Stimulated activated CD4-positive, alpha-beta T cell treated with anti-CD3 and anti-CD28 coated beads, Interleukin-1b, Interleukin-23, amount 100 ng/mL, for 48 hours (primary cell): Measurements from ENCODE around the gene BST1.

Experiments
- DNase-seq: peaks from one replicate; pipeline ENCODE4 v3.0.0-alpha.2; 2020

Gene BST1, protein sequence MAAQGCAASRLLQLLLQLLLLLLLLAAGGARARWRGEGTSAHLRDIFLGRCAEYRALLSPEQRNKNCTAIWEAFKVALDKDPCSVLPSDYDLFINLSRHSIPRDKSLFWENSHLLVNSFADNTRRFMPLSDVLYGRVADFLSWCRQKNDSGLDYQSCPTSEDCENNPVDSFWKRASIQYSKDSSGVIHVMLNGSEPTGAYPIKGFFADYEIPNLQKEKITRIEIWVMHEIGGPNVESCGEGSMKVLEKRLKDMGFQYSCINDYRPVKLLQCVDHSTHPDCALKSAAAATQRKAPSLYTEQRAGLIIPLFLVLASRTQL

DNA sequence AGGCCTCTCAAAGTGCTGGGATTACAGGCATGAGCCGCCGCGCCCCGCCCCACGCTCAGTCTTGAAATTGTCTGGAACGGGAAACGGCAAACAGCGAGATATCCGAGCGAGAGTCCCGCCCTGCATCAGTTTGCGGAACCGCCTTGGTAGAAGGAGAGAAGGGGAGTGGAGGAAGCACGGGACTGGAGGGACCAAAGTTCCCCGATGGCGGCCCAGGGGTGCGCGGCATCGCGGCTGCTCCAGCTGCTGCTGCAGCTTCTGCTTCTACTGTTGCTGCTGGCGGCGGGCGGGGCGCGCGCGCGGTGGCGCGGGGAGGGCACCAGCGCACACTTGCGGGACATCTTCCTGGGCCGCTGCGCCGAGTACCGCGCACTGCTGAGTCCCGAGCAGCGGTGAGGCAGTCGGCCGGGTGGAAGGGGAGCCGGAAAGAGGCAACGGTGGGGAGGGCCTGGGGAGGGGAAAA is at the start of gene BST1:
Gene BST1 (plus strand): TSS at position 125 of the 463 bp plus-strand sequence. CDS start 80 bp downstream, at position 205.
- peak; percentile 42 for DNase-seq

DNA sequence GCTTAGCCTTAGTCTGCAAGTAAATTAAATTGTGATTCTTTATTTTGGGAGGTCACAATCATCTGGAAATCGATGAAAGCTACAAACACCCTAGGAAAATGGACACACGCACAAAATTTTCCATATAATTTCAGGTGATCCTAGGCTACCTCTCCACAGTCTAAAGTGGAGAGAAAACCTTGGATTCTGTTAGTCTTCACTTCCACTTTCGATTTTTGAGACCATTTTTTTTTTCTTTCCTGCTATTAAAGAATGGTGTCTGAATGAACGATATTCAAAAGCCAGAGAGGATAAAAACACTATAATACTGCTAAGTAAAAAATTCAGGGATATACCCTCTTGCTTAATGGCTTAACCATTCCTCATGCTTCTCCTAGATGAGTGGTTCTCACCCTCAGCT is 49.4 kb upstream of the BST1 start:
- no peak for DNase-seq

DNA sequence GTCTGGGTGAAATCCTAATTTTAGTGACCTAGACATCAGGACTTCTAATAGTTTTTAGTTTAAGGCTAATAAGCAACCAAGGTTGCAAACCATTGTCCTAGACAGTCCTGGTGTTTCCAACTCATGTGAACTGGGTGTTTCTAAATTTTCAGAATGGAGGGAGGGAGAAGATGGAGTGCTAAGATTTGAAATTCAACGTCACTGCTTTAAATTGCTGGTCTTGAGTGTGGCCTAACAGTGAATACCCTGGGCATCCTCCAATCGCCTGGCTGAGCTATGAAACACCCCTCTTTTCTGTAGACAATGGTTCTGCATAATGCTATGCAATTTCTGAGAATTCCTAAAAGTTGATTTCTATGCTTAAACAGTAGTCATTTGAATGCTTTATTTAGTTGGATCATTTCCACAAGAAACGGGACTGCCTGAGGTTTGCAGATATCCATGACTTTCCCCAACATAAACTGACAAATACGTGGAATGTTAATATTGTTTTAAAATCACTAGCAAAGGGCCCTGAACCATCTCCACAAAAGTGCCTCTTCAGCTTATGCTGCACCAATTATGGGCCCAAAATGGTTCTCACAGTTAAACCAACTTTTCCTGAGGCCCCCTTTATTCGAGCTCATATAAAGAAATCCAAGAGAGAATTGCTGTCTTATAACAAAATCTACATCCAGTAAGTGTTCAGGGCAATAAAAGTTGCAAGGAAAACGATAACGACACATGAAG is 48.8 kb upstream of the BST1 start:
- no peak for DNase-seq

DNA sequence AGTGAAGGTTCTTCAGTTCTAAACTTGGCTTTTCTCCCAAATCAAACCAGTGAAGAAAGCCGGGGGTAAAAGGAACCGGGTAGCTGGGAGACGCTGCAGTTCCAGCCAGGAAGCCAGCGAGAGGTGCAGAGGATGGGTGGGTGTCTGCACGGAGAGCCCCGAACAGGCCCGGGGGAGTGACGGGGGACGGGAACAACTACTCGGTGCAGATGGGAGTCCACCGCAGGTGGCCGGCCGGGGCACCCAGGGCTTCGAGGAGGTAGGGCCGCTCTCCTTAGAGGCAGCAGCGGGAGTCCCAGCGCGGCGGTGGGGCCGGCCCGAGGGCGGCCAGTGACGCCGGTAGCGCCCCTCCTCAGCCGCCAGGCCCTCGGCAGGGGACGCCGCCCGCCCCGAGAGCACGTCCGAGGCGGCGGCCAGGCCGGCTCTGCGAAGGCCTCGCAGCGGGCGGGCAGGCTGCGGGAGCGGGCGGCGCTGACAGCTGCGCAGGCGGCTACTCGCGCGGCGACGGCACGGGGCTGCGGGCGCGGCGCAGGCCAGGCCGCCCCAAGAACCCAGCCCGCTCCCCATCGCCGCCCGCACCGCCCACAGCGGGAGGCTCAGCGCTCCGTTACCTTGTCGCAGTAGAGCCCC is 48.2 kb upstream of the BST1 start:
- DNase-seq: peak; percentile 34

DNA sequence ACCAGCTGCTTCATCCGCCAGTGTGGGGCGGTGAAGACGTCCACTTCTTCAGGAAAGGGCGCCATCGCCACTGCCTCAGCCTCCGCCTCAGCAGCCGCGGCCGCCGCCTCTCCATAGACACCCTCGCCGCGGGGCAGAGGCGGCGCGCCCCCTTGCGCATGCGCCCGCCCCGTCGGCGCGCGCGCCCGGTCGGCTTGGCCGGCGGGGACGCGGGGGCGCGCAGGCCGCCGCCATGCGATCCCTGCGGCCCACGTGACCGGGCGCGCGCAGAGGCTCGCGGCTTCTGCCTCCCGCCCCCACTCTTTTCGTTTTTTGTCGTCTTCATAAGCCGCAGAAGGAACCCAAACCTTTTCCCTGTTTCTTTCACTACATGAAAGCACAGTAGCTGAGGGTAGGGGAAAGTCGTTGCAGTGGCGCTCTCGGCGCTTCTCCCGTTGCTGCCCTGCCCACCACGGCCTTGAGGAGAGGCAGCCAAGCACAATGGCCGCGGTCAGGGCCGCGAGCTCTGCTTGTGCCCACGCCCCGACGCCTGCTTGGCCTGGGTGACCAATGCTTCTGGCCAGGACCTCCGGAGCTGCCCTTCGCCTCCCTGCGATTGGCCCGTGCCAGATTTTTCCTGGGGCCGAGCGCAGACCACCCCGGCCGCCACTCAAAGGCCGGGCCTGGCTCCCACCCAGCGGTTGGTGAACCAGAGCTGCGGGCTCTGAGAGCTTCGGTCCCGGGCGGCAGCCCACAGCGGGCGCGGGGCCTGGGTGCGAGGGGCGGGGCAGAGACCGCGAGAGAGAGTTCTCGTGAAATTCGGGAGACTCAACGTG is 47.4 kb upstream of the BST1 start, which contains the start of gene FBXL5:
Gene FBXL5 (minus strand): TSS at position 135 of the 815 bp plus-strand sequence. CDS start 70 bp downstream, at position 65.
- DNase-seq: peak; percentile 82

DNA sequence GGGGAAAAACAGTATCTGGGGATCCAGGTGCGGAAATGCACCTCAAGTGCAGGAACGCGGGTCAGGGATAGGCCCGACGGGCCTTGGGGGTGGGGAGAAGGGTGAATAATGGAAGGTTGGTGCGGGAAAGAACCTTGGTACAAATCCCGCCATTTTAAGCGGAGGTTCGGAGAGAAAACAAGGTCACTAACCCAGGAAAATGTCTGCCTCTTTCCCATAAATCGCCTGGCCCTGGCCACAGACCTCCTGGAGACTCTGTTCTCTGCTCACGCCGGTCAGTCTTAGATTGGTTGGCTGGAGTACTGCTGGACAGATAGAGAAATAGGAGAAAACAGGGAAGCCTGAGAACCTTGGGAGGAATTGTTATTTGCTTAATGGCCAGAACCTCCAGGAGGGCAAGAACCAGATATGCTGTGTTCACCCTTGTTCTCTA is 46.8 kb upstream of the BST1 start:
- DNase-seq: no peak

DNA sequence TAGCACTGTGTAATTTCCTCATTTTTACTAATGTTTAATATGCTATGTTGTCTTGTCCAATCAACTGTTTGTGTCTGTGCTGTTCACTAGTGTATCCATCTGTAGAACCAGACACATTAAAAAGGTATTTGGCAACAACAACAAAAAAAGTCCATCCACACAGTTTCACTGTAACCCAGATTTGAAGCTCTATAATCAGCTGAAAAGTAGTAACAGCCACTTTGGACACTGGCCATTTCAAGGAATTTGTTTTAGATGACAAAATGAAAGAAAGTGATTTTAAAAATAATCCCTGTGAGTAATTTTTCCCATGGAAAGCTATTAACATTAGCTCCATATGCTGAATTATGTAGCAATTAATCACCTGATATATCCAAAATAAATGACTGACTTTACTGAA is 45.5 kb upstream of the BST1 start:
- no peak for DNase-seq

DNA sequence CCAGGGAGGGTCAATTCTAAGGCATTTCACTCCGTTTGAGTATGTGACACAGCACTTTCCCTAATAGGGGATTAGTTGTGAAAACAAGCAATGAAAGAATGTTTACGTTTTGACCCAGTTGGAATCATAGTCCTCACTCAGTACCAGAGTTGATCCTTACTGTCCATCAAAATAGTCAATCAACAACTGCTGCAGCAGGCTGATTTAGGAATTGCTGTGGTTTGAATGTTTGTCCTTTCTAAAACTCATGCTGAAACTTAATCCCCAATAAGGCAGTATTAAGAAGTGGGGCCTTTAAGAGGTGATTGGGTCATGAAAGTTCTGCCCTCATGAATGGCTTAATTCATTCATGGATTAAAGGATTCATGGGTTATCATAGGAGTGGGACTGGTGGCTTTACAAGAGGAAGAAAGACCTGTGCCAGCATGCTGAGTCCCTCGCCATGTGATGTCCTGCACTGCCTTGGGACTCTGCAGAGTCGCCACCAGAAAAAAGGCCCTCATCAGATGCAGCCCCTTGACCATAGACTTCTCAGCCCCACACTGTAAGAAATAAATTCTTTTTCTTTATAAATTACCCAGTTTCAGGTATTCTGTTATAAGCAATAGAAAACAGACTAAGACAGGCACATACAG is 44.6 kb upstream of the BST1 start:
- no peak for DNase-seq

DNA sequence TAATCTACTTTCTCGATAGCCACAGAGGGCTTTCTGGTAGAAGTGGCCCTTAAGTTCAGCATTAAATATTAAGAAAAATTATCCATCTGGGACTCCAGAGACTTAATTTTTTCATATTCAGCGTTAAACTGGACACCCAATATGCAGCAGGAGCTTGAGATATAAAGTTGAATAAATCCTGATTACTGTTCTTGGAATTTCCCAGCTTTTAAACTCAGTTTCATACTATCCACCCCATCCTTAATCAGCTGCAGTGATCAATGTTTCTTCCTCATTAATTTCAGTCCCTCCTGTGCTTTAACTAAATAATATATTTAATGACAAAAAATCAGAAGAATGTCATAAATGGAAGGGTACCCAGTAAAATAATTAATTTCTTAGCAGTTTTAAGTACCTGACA is 44.1 kb upstream of the BST1 start:
- DNase-seq: no peak

DNA sequence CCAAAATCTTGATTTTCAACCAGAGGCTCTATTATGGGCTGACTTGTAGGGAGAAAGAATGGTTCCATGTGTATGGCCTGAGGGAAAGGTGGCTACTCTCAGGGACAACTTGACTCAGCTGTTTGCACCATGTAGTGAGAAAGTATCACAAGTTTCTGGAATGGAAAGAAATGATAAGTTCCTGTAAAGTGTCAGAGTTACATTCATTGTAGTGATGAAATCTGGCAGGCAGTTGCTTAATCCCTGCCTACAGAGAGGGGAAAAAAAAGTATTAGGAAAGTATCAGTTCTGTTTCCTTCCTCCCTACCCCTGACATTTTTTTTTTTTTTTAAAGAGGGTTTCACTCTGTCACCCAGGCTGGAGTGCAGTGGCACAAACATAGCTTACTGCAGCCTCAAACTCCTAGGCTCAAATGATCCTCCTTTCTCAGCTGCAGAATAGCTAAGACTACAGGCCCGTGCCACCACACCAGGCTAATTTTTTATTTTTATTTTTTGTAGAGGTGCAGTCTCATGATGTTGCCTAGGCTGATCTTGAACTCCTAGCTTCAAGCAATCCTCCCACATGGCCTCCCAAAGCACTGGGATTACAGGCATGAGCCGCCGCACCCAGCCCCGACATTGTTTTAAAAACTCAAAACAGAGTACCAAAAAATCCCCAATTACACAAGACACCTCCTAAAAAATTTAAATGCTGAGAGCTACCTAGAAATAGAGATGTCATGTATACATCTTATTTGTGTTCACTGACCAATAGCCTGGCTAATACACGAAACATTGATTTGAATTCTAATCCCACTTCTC is 42.9 kb upstream of the BST1 start:
- no peak for DNase-seq

DNA sequence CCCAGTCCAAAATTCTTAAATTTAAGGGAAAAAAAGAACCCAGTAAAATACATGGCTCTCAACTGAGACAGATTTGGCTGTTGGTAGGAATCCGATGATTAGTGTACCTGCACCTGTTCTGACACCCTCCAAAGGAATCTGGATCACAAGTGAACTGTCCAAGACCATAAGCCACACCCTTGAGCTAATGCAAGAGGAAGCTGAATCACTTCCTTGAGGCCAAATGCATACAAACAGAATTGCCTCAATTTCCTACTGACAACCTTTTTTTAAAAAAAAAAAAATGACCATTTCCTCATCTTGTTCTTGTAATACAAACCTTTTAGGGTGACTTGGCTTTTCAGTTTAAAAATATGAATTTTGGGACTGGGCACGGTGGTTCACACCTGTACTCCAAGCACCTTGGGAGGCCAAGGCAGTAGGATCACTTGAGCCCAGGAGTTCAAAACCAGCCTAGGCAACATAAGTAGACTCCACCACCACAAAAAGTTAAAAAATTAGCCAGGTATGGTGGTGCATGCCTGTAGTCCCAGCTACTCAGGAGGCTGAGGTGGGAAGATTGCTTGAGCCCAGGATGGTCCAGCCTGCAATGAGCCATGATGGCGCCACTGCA is 37.0 kb upstream of the BST1 start:
- DNase-seq: no peak

DNA sequence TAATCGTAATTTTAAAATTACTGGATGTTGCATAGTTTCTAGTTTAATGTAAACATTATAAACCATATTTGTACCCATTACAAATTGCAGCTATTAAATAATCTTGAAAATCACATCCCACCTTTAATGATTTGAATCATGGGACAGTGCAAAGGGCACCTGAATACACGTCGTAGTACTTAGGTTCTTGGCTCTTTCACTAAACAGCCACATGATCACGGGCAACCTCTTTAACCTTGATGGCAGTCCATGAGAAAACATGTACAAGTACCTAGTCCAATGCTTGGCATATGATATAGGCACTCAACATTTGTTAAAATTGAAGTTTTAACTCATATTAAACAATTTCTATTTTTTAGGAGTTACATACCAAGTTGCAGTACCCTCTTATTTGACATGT is 35.9 kb upstream of the BST1 start:
- DNase-seq: no peak

DNA sequence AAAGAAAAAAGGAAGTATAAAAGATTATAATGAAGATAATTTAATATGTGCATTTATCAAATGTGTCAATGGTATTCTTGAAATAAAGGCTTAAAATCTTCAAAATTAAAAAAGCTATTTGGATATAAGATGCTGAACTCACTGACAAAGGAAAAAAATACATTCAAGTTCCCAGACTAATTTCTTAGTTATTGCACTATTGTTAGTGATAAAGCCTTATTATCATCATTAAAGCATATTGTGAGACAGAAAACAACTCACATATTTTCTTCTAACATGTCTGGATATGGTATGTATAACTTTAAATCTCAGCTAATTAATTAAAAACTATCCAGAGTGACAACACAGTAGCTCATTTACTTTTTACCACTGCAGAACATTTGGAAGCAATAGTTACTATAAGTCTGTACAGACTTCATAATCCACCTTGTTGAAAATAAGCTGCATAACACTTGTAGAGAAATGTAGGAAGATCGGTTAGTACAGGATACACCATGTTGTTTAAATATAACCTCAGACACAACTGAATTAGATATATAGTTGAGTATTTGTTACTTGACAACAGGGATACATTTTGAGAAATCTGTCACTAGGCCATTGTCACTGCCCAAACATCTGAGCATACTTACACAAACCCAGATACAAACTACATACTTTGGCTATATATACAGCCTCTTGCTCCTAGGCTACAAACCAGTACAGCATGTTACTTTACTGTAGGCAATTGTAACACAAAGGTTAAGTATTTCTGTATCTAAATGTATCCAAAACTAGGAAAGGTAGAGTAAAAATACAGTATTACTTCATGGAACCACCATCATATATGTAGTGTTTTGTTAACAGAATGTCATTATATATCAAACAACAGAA is 34.1 kb upstream of the BST1 start:
- DNase-seq: no peak

DNA sequence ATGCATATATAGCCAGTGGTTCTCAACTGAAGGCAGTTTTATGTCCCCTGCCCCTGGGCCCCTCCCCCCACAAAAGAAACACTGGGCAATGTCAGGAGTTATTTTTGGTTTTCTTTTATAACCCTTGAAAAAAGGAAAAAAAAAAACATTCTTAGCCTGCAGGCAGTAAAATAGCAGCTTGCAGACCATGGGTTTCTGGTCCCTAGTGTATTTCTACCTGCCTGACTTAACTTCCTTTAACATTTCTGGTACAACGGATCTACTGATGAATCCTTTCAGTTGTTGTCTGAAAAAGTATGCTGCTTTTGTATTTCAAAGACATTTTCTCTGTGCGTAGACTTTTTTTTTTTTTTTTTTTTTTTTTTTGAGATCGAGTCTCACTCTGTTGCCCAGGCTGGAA is 32.3 kb upstream of the BST1 start:
- DNase-seq: no peak

DNA sequence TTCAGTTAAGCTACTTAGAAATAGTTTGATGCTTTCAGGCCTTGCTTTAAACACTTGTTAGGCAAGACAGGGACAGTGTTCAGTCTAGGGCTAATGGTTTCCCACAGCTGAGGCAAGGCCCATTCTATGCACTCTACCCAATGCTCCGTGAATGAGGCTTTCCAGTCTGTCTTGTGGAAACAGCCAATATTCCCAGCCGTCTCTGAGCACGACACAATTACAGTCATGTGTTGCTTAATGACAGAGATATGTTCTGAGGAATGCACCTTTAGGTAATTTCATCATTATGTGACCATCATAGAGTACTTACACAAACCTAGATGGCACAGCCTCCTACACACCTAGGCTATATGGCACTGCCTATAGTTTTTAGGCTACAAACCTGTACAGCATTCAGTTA is 30.8 kb upstream of the BST1 start:
- no peak for DNase-seq

DNA sequence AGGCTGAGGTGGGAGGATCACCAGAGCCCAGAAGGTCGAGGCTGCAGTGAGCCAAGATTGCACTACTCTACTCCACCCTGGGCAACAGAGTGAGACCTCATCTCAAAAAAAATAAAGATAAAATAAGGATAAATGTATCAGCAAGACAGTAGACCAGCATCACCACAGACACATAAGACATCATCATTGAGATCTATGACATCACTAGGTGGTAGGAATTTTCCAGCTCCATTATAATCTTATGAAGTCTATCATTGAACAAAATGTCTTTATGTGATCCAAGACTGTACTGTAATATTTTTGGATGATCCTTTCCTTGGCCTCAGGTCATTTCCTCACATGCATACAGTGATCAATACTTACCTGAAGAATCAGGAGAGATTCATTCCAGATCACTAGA is 29.5 kb upstream of the BST1 start:
- DNase-seq: no peak

DNA sequence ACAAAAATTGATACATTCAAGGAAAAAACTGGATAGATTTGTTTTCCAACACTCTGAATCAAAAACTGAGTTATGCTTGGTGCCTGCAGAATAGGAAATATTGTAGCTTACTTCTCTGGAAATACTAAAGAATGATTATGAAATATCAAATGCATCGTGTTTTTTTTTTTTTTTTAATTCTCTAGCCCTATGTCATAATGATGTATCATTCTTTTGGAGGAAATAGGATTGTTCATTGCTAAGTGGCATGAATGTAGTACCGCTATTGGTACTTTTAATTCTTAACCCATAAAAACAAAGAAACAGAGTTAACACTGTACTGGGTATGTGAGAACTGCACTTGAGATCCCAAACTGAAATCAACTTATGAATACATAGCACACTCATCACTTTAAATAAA is 28.8 kb upstream of the BST1 start:
- DNase-seq: no peak

DNA sequence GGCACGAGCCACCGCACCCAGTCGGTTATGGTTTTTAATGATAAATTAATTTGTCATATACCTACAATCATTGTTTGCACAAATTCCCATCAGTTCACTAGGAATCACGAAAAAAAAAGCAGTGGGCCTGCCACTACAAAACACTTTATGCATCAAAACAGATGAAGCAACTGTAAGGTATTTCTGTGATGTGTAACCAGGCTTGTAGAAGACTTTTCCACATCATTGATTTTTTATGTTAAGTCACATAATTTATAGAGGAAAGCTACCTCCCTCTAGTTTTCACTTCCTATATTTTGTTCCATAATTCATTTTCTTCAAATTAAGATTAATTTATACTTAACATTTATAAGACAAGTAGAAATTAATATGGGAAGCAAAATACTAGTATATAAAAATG is 27.9 kb upstream of the BST1 start:
- DNase-seq: no peak

DNA sequence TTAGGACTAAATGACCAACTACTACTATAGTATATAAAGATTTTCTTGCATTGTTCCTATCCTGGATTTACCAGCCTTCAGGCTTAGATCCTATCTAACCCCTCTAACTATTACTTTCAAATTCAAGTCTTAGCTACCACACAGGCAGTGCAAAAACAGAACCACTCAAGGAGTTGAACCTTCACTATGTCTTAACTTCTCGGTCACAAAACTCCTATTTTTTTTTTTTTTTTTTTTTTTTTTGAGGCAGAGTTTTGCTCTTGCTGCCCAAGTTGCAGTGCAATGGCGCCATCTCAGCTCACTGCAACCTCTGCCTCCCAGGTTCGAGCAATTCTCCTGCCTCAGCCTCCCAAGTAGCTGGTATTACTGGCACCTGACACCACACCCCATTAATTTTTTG is 27.5 kb upstream of the BST1 start:
- DNase-seq: no peak

DNA sequence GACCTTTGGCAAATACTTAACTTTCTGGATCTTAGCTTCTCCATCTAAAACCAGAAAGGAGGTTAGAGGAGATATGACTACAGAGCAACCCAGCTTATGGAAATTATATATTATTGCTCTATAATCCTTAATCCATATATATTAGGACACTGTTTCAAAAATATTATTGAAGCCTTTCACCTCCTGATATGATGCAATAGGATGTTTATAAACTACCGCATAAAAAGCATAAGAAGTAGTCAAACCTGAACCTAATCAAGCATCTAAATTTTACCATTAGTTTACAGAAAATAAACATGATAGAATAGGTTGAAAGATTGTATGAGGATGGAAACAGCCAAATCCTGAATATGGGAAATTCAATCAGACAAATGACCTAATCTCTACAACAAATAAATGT is 26.8 kb upstream of the BST1 start:
- no peak for DNase-seq
